Upper lobe of left lung (tissue), 4 donors: ENCODE measurements around the gene ADCY2.

Source experiments
- EP300 ChIP-seq, 4 donors: sonication (generic); formaldehyde crosslinking; IDR thresholded peaks; one replicate each; pipeline ENCODE4 v1.5.1; 2017; ENCODE audit warnings: antibody characterized with exemption in 4 of 4, control low read depth in 2 of 4
- POLR2A ChIP-seq, 4 donors: fragments of 450-650 bp; IDR thresholded peaks; one replicate each; pipeline ENCODE4 v1.5.1; 2016 to 2017; ENCODE audit warnings: antibody characterized with exemption in 4 of 4, mild to moderate bottlenecking in 2 of 4
- POLR2AphosphoS5 ChIP-seq, 2 donors: sonication (generic); formaldehyde crosslinking; IDR thresholded peaks; one replicate each; pipeline ENCODE4 v1.5.1; 2017; ENCODE audit warnings: antibody characterized with exemption in 2 of 2
- TF ChIP-seq, protein P1 (sequence below), 6 experiments: fragments of 450-650 bp in 4 of 6; fragments of 200-600 bp in 2 of 6; sonication (generic) in 2 of 6; IDR thresholded peaks; one replicate each; pipeline ENCODE4 v1.5.1; 2016 to 2019; ENCODE audit warnings: antibody characterized with exemption in 6 of 6

DNA sequence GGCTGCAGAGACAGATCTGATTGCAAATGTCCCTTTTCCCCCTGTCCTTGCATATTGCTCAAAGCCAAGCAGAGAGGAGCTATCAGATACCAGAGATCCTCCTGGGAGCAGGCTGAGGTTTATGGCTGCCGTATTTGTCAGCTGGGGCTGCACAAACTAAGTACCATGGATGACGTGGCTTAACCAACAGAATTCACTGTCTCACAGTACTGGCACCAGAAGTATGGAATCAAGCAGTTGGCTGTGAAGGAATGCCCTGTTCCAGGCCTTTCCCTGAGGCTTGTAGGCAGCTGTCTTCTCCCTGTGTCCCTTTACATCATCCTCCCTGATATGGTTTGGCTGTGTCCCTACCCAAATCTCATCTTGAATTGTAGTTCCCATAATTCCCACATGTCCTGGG, 452.4 kb downstream of the ADCY2 start:
- TF ChIP-seq, protein P1, sequence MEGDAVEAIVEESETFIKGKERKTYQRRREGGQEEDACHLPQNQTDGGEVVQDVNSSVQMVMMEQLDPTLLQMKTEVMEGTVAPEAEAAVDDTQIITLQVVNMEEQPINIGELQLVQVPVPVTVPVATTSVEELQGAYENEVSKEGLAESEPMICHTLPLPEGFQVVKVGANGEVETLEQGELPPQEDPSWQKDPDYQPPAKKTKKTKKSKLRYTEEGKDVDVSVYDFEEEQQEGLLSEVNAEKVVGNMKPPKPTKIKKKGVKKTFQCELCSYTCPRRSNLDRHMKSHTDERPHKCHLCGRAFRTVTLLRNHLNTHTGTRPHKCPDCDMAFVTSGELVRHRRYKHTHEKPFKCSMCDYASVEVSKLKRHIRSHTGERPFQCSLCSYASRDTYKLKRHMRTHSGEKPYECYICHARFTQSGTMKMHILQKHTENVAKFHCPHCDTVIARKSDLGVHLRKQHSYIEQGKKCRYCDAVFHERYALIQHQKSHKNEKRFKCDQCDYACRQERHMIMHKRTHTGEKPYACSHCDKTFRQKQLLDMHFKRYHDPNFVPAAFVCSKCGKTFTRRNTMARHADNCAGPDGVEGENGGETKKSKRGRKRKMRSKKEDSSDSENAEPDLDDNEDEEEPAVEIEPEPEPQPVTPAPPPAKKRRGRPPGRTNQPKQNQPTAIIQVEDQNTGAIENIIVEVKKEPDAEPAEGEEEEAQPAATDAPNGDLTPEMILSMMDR (IDR thresholded peaks at IDR 0.05) = no peak
- no peak for TF ChIP-seq POLR2A (IDR thresholded peaks at IDR 0.05)
- no peak for TF ChIP-seq EP300 (IDR thresholded peaks at IDR 0.05)
- no peak for TF ChIP-seq POLR2AphosphoS5 (IDR thresholded peaks at IDR 0.05)
